Gastrocnemius medialis (tissue), 4 donors: ENCODE data around the gene RANBP3L.

Experiments
- CTCF ChIP-seq, 5 experiments: fragments of 450-650 bp in 3 of 5; fragments of 200-600 bp in 2 of 5; sonication (generic) in 2 of 5; IDR thresholded peaks in 4 of 5; conservative IDR thresholded peaks in 1 of 5; 1 replicate in 4 of 5; 2 replicates in 1 of 5; pipeline ENCODE4 v1.5.1; 2016 to 2019; ENCODE audit warnings: antibody characterized with exemption in 5 of 5, mild to moderate bottlenecking in 3 of 5, moderate library complexity in 3 of 5
- POLR2A ChIP-seq, 2 donors: fragments of 450-650 bp; IDR thresholded peaks; one replicate each; pipeline ENCODE4 v1.6.1; 2017; ENCODE audit warnings: antibody characterized with exemption in 2 of 2, mild to moderate bottlenecking in 2 of 2, moderate library complexity in 2 of 2

DNA sequence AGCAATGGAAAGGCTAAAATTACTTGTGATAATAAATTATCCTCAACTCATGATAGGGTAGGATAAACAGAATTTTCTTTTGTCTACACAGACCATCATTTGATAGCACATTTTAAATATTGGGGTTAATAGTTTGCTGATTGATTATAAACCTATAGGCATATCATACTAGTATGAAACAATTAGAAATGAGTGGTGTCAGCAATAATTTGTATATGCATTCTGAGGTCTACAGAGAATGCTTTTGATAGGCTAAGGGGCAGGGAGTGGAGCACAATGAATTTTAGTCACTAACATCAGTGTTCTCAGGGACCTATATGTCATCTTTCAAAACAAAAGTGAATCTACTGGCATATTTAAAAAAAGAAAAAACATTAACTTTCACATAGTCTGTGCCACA, 32.2 kb downstream of the RANBP3L start:
- TF ChIP-seq CTCF (IDR thresholded peaks at IDR 0.05 in 4 of 5, conservative IDR thresholded peaks at IDR 0.05 in 1 of 5) (no peak), POLR2A (IDR thresholded peaks at IDR 0.05) (no peak)
